GM12873 (cell line): ENCODE results near the gene RCC2.
A peak's percentile ranks its signal among the peaks of the same experiment; 100 is the strongest.

Experiments used
- CTCF ChIP-seq: IDR thresholded peaks from 2 replicates; pipeline ENCODE4 v1.5.1; 2012; ENCODE audit warnings: low read depth, mild to moderate bottlenecking, moderate library complexity, low read length, control low read depth; ENCODE audit not compliant: insufficient read depth; ENCODE audit errors: missing control alignments

The RCC2 gene

GRCh38 chr1:17420391-17420918, 19.0 kb downstream of the RCC2 start:
- TF ChIP-seq CTCF, result no peak

DNA sequence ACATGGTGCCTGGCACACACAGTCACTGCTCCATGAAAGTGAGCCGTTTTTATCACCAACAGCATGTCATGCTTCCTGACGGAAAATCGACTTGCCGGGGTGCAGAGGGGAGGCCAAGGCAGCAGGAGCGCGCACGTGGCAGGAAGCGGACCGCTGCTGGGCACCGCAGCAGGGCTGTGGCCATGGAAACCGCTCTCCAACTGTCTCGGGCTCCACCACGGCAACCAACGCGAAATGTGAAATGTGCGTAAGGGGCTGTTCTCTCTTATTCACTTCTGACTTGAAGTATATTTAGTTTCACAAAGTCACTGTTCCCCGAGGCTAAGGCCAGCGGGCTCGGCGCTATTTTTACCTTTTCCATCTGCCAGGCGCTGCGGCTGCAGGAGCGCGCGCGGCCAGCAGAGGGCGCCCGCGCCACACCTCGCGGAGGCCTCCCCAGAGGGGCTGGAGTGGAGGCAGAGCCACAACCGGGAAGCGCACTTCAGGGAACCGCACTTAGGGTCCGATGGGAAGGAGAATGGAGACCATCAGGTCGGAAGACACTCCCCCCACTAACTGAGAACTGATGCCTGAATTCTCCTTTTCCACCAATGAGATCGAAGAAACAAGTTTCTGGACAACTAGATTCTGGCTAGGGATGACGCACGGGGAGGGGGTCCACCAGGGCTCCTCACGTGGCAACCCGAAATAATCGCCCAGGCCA, 19.7 kb downstream of the RCC2 start:
- TF ChIP-seq CTCF, result peak; percentile 98

DNA sequence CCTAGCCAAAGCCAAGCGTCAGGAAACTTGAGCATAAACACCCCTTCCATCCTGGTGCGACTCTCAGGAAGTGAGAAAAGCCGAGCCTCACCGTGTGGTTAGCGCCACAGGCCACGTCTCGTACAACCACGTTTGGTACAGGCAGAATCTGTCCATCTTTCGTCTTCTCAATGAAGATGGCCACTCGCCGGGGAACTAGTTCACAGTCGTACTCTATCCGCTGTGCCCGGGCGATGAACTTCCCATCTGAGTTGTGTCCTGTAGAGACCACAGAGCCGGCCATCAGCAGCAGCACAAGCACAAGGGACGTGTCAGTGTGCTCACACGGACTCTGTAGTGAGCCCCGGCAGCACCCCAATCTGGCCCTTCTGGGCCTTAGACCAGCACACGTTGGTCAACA, 23.1 kb downstream of the RCC2 start:
- TF ChIP-seq CTCF, result no peak

DNA sequence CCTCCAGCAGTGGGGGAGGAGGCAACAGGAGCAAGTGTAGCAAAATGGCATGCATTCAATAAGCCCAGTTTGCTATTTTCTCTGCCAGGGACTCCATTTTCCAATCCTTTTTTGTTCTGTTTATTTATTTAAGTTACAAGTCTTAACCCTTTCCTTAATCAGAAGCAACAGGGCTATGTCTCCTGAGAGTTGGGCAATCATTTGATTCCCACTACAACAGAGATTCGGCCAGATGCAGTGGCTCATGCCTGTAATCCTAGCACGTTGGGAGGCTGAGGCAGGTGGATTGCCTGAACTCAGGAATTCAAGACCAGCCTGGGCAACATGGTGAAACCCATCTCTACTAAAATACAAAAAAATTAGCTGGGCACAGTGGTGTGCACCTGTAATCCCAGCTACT, 25.5 kb downstream of the RCC2 start:
- TF ChIP-seq CTCF, result no peak

- no peak for TF ChIP-seq CTCF
Measured at GRCh38 chr1:17412093-17412870, 27.2 kb downstream of the RCC2 start.

DNA sequence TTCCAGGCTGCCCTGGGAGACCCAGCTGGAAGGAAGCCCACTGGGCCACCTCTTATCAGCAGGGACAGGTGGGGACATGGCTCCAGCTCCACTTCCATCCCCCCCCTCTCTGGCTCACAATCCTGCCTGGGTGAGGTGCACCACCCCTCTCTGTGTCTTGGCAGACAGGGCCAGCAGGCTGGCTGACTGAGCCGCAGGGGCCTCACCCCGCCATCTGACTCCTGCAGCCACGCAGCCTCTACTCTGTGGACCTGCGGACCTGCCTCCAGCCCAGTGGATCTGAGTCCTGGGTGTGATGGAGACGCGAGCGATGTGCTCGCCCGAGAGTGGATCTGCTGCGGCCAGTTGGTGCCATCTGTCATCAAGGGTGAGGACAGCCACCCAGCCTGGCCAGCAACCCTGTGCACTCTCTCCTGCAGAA, 30.1 kb downstream of the RCC2 start:
- no peak for TF ChIP-seq CTCF
